HG03045 (cell line): ENCODE data around the gene FRMD4A.
A peak's percentile ranks its signal among the peaks of the same experiment; 100 is the strongest.
"Not testable (repeated sequence)": the region's sequence is repeated elsewhere in the genome, so short reads cannot be mapped to it uniquely, and the experiment has no call there.

ENCODE experiments used
- ATAC-seq: cut with Tn5 transposase; IDR thresholded peaks from one replicate; pipeline ENCODE4 v1.9.1; 2021; ENCODE audit warnings: mild to moderate bottlenecking, moderate library complexity; ENCODE audit not compliant: unreplicated experiment

Gene FRMD4A

DNA sequence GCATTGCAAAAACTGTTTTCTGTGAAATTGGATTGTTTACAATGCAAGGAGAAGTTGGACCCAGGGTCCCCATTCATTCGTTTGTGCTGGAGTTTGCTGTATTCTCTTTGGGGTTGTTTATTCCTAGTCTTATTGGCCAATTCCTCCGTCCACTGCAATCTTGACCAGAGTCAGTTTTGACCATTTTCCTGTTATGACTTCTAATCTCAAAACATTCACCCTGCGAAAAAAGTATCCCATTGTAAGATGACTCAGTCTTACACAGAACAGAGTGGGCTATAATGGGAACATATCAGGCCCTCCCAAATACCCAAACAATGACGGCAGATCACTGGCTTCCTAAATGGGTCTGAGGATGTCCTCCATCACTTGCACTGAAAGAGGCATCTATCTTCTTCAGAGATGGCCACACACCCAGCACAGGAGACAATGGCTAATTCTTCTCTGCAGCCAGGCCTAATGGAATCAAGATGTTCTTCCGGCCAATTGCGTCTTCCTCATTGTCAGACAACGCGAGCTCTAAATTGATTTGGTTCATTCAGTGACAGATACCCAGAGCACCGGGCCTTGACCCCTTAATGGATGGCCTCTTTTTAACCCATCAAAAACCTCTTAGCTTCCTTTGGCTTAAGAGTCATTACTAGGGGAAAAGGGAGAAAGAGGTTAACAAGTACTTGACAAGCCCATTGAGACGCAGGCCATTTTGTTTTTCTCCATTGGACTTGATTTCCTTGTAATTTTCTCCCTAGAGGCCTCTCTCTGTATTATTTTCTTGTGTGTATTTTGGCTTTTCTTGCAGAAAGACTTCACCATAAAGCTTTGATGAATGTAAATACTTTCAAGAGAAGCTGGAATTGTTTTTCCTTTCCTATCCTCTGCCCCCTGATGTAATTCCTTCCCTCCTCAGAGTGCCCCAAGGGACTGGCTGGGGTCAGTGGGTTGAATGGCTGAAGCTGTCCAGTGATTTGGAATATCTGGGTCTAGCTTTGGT is 614.3 kb downstream of the FRMD4A start:
- ATAC-seq, result no peak

- ATAC-seq, result not testable (repeated sequence)
Measured at GRCh38 chr10:13715596-13715995, 615.1 kb downstream of the FRMD4A start.

GRCh38 chr10:13715100-13715499 is 615.6 kb downstream of the FRMD4A start:
- ATAC-seq, result no peak

DNA sequence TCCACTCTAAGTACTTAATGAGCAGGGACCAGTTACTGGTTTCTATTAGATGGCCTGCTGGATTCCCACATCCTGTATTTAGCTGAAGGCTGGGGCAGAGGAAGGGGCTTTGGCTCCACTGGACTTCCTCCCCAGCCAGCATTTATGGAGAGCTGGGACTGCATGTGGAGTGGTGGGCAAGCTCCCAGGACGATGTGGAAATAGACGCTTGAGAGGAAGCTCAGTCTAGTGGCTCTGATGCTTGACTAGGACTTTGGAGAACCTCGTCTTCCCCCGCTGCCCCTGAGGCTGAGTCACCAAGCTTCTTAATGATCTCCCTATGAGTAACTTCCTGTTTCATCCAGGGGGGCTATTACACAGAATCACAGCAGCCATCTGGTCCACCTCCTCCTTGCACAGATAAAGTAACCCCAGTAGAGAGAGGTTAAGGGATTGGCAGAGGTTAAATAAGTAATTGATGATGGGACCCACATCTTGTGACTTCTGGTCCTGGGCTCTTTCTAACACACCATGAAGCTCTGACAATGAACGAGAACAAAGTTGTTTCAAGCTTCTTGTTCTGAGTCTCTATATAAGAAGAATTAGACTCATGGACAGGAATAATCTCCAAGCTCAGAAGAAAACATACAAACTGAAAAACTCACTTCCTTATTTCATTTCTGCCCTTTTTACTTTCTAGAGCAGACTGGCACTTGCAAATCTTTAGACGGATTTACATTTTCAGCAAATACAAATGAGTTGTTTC is 617.7 kb downstream of the FRMD4A start:
- ATAC-seq, result peak; percentile 69

- ATAC-seq, result no peak
Measured at GRCh38 chr10:13712476-13712836, 618.3 kb downstream of the FRMD4A start.

DNA sequence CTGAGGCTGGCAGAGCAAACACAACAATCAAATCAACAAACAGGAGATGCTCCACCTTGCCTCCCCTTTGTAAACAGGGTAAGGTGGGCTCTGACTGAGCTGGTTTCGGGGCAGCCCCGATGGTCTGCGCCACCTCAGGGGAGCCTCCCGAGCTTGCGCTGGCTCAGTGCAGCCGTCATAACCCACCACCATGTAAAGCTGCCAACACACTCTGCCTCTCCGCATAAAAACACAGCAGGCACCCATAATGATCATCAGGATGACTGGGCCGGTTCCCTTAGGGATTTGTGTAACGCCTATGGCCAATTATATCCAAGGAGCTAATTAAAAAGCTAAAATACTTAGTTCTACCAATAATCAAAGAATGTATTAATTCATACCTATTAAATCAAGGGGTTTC is 619.4 kb downstream of the FRMD4A start:
- ATAC-seq, result no peak

DNA sequence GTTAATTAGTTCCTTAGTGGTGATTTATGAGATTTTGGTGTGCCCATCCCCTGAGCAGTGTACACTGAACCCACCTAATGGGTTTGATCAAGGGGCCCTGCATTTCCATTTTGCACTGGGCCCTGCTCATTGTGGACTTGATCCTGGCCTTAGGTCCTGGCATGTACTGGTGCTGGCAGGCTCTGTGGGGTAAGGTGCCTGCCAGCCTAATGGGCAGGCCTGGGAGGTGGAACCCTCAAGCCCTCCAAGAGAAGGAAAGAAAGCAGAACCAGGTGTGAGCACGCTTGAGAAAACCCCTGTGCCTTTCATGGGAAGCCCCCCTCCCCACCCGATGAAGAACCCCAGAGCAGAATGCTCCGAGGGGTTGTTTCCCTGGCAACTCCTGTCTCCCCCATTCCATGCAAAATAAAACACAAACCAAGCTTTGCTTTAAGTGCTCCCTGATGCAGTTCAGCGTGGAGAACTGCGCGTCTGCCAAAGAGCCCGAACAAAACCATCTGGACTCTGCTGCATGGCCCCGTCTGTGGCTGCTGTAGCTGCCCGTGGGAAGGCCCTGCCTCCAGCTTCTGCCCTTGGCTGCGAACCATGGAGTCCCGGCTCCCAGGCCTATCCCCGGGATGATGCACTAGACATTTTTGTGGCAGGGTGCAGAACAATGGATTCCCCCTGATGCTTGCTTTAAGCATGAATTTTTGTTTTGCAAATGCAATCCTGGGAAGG is 620.6 kb downstream of the FRMD4A start:
- no peak for ATAC-seq

- no peak for ATAC-seq
Measured at GRCh38 chr10:13708256-13708990, 622.3 kb downstream of the FRMD4A start.

DNA sequence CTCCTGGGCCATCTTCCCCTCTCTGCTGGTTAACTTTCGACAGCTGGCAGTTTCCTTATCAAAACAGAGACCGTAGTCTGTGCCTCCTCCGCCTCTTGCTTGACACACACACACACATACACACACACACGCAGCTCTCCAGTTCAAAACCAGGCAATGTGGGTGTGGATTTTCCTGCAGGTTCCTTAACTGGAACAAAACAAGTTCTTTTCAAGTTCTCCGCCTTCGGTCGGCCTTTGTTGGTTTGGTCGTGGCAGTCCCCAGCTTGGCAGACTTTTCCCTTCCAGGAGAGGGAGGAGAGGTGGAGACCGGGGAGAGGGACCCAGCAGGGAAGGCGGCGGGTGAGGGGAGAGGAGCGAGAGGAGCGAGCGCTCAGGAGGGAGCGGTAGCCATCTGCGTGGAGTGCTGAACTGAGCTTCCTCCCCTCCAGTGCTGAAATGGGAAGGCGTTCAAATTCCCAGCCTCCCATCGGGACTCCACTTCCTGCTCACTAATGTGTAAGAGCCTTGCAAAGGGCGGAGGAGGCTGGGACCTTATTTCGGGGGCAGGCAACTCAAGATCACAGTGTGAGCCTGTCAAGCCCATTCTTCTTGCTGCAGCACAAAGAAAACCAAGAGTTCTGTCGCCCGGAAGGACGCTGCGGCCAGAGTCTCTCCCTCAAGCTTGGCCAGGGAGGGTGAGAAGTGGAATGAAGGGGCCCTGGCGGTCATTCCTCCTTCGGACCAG is 623.4 kb downstream of the FRMD4A start:
- ATAC-seq, result peak; percentile 47

- ATAC-seq, result no peak
Measured at GRCh38 chr10:13706604-13707003, 624.1 kb downstream of the FRMD4A start.

GRCh38 chr10:13706175-13706574 is 624.5 kb downstream of the FRMD4A start:
- no peak for ATAC-seq

DNA sequence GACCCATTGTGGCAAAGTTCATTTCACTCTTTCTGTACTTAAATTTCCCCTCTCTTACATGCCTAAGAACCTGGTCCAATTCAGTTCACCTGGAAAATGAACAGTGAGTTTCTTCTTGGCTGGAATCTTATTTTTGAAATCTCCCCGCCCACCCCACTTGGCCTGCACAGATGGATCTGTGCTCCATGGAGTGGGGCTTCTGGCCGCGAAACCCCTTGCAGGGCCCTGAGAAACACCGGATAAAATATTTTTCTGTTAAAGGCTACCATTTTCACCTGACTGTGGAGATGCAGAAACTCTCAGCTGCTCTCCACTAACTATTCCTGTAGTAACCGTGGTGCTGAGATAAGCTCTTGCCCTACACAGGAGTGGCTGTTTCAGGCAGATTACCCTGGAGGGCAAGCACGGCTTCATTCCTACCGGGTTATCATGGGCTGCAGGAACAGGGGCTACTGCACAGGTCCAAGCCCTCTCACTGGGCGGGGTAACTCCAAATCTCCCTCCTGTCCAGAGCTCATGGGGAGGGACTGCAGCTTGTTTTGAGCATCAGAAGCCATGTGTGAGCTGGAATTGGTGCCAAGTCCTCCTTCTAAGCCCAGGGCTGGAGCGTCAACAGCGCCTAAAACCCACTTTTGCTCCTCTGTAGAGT is 625.1 kb downstream of the FRMD4A start:
- no peak for ATAC-seq

DNA sequence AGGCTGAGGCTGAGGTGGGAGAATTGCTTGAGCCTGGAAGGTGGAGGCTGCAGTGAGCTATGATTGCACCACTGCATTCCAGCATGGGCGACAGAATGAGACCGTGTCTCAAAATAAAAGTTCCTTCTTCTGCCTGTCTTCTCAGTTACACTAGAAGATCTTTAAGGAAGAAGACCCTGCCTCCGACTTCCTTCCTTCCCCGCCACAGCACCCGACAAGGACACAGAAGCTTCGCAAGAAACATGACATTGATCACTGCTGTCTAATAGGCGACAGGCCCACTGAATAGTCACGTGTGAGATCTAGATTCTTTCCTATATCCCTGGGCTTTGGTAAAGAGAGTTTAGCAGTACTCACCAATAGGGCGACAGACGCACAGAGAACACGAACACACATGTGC is 625.8 kb downstream of the FRMD4A start:
- ATAC-seq, result no peak

DNA sequence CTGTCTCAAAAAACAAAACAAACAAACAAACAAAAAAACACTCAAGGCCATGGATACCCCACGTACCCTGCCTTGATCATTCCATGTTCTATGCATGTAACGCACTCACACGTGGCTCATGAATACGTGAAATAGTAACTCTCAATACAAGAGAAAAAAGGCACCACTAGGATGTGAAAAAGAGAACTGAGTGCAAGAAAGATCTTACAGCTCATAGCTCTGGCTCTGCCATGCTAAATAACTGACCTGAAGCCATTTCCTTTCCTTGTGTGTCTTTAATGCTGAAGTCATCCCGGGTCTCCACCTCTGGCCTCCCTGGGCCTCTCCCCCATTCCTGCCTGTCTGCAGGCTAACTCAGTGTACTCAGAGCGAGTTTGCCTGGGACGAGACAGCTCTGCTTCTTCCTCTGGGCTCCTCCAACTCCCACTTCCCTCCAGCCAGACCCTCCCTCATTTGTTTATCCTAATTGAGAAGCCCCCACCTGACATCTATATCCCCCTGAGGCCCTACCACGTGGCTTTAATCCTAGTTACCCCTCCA is 626.7 kb downstream of the FRMD4A start:
- no peak for ATAC-seq

GRCh38 chr10:13703101-13703818 is 627.5 kb downstream of the FRMD4A start:
- ATAC-seq, result no peak

DNA sequence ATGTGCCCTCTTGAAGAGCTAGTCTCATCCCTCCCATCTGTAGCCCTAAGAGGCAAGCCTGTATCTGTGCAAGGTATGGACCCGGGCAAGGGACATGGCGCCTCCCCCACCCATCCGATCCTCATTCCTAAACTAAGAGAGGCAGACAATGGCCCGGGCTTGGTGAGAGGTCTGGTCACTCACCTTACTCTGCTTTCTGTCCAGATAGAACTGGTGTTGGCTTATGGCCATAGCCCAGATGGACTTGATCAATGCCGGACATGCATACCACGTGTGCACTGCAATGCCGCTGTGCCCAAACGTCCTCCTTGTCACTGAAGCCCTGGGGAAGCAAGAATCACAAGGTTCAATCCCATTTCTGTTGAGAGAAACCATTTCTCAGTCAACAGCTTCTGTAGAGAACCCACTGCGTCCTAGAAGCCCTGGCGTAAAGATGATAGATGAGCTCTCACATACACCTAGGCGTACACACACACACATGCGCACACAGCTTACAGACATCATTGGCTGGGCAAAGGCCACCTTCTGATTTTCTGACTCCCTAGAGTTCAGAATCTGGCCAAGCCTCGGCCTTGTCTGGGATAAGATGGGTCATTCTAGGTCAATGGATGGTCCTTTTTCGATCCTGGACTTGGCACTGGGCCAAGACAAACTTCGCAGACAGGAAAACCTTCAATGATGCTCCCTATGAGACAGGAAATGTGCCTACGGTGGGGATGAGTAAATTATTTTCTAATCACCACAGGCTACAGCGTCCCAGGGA is 629.4 kb downstream of the FRMD4A start:
- no peak for ATAC-seq

DNA sequence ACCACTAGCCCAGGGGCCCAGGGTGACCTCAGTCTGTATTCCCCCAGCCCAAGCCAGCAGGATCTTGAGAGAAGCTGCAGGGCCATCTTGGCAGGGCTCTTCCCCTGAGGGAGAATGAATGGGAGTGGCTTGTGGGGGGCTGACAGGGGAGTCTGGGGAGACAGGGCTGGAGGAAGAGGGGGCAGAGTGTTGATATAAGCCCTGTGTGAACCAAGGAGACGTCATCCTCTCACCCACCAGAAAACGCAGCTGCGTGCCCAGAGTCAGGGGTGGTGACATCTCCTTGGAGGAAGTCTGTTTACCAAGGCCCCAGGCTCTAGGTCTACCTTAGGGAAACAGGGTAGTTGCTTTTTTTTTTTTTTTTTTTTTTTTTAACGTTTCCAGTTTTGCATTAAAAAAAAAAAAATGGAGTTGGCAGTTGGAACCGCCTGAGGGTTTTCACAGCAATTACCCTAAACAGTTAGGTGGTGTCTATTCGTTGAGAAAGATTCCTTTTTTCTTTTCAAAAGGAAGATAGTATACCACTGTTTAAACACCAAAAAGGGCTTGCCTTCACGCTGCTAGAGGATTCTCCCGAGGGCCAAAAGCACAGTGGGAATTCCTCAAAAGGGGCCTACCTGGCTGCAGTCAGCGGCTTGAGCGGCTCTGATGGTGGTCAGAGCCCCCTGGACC is 630.1 kb downstream of the FRMD4A start:
- ATAC-seq, result no peak
